ENCODE data around the gene TRIM67. TPM values are rescaled to one million over a fixed set of nuclear protein-coding genes. Genes with fewer than 3 reads are reported as not detected.

Gene TRIM67
- total RNA-seq, 3 donors from 2014 or later, result 0.05 to 0.22 TPM; not detected in 1

DNA sequence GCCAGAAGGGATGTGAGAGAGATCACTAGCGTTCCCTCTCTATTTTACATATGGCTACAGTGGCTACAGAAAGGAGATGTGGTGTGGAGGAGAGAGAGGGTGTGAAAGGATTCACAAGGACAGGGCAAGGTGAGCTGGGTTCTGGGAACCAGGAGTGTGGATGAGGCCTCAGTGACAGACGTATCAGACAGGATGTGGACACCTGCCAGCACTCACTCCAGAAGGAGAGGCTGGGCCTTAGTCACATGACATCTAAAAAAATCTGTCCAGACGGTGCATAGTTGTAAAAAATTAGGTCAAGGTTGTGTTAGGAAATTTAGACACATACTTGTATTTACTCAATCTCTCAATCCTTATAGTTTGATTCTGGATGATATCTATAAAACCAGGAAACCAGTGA, 10.6 kb downstream of the TRIM67 start:
- Histone ChIP-seq H3K4me1 (ENCODE audit: low read depth) (no peaks in the 10 kb centered on the region), H3K4me3 (no peak overlapping the region), H3K36me3 (ENCODE audit: low read depth) (no peaks in the 10 kb centered on the region), H3K9me3 (no peaks in the 10 kb centered on the region)
- DNase-seq, result no peak
- intact Hi-C loops (cut with DNase I, micrococcal nuclease), result no loop called here
- TF ChIP-seq, protein P1, sequence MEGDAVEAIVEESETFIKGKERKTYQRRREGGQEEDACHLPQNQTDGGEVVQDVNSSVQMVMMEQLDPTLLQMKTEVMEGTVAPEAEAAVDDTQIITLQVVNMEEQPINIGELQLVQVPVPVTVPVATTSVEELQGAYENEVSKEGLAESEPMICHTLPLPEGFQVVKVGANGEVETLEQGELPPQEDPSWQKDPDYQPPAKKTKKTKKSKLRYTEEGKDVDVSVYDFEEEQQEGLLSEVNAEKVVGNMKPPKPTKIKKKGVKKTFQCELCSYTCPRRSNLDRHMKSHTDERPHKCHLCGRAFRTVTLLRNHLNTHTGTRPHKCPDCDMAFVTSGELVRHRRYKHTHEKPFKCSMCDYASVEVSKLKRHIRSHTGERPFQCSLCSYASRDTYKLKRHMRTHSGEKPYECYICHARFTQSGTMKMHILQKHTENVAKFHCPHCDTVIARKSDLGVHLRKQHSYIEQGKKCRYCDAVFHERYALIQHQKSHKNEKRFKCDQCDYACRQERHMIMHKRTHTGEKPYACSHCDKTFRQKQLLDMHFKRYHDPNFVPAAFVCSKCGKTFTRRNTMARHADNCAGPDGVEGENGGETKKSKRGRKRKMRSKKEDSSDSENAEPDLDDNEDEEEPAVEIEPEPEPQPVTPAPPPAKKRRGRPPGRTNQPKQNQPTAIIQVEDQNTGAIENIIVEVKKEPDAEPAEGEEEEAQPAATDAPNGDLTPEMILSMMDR (IDR thresholded peaks at IDR 0.05), result no peak
- no peak for ATAC-seq

DNA sequence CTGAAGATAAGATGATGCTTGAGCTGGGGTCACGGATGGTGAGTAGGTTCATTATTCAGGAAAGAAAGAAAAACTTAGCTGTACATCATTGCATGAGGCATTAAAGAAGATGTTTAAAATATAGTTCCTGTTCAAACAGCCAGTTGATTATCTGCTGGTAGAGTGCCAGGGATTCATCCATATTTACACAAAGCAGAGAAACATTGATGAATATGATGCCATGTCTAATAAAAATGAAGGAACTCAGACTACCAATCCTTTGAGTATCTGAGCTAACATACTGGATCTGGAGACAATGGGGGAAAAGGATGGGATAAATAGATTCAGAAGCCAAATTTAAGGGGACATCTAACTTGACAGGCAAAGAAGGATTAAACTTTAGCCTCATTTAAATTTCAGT, 14.6 kb downstream of the TRIM67 start:
- no peaks in the 10 kb centered on the region for H3K36me3 ChIP-seq (ENCODE audit: low read depth)
- H3K9me3 ChIP-seq, result no peaks in the 10 kb centered on the region
- TF ChIP-seq, protein P1 (IDR thresholded peaks at IDR 0.05), result no peak
- H3K4me3 ChIP-seq, result no peak overlapping the region
- intact Hi-C loops (cut with DNase I, micrococcal nuclease), result no loop called here
- DNase-seq (no peak), ATAC-seq (no peak)
- no peaks in the 10 kb centered on the region for H3K4me1 ChIP-seq (ENCODE audit: low read depth)

DNA sequence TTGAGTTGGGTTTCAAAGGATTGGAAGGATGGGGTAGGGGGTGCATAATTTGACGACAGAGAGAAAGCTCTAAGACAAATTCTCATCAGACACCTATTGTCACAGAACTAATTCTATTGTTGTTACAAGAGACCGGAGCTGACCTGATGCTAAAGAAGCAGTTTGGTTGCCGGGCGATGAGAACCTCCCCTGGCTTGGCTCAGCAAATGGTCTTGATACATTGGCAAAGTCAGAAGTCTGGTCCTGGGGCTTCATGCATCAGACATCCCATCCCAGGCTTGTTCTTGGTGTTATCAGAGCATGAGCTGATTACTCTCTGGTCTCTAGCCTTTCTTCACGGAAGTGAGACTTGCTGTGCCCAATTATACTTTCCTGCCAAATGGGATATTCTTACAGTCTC, 15.4 kb downstream of the TRIM67 start:
- DNase-seq (no peak), ATAC-seq (no peak)
- Histone ChIP-seq H3K4me3 (no peak overlapping the region), H3K9me3 (no peaks in the 10 kb centered on the region), H3K36me3 (ENCODE audit: low read depth) (no peaks in the 10 kb centered on the region), H3K4me1 (ENCODE audit: low read depth) (no peaks in the 10 kb centered on the region)
- intact Hi-C loops (cut with DNase I, micrococcal nuclease), result no loop called here
- TF ChIP-seq, protein P1 (IDR thresholded peaks at IDR 0.05), result no peak

DNA sequence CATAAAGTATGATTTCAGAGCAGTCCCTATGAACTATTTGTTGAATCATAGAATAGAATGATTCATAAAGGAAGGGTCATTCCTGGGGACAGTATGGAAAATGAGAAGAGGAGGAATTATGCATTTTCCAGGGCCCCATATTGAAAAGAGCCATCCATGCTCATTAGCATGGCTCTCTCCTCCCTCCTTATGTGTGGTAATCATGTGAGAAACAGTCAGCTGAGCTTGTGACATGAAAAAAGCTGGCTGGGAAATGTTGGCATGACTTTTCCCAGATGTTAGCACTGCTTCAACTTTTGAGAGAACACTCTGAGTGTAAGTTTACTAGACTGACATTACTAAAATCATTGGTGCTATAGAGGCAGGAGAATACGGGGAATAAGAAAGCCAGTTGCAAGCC, 16.1 kb downstream of the TRIM67 start:
- ATAC-seq (no peak), DNase-seq (no peak)
- no peaks in the 10 kb centered on the region for H3K4me1 ChIP-seq (ENCODE audit: low read depth)
- intact Hi-C loops (cut with DNase I, micrococcal nuclease), result no loop called here
- TF ChIP-seq, protein P1 (IDR thresholded peaks at IDR 0.05), result no peak
- no peaks in the 10 kb centered on the region for H3K9me3 ChIP-seq
- H3K4me3 ChIP-seq, result no peak overlapping the region
- H3K36me3 ChIP-seq (ENCODE audit: low read depth), result no peaks in the 10 kb centered on the region

DNA sequence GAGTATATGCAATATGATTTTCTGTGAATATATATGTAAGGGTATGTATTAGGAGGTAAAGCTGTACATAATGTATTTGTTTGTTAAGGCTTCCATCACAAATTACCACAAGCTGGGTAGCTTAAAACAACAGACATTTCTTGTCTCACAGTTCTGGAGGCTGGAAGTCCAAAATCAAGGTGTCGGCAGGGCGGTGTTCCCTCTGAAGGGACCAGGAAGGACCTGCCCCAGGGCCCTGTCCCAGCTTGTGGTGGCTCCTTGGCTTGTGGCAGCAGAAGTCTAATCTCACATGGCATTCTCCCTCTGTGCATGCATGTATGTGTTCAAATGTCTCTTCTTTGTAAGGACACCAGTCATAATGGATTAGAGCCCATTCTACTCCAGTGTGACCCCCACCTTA, 17.1 kb downstream of the TRIM67 start:
- Histone ChIP-seq H3K4me1 (ENCODE audit: low read depth) (no peaks in the 10 kb centered on the region), H3K9me3 (no peaks in the 10 kb centered on the region), H3K4me3 (no peak overlapping the region), H3K36me3 (ENCODE audit: low read depth) (no peaks in the 10 kb centered on the region)
- DNase-seq (no peak), ATAC-seq (no peak)
- TF ChIP-seq, protein P1 (IDR thresholded peaks at IDR 0.05), result no peak
- intact Hi-C loops (cut with DNase I, micrococcal nuclease), result no loop called here

DNA sequence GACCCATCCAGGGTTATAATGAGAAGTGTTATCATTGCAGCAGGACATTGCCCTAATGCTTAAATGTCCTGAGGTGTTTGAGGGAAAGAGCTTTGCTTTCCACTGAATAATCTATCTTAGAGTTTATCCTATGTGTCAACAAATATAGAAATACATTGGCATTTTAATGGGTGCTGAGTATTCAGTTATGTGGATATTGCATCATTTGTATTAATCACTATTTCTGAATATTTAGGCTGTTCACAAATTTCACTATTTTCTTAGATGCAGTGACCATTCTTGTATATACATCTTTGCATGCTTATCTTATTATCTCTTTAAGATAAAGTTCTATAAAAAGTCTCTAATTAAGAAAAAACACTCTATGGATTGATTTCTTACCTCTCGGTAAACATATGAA, 18.2 kb downstream of the TRIM67 start:
- TF ChIP-seq, protein P1 (IDR thresholded peaks at IDR 0.05), result no peak
- Histone ChIP-seq H3K9me3 (no peaks in the 10 kb centered on the region), H3K36me3 (ENCODE audit: low read depth) (no peaks in the 10 kb centered on the region), H3K4me3 (no peak overlapping the region), H3K4me1 (ENCODE audit: low read depth) (no peaks in the 10 kb centered on the region)
- DNase-seq, result no peak
- no peak for ATAC-seq
- intact Hi-C loops (cut with DNase I, micrococcal nuclease), result no loop called here

Data from mucosa of descending colon (tissue), 3 donors.